ENCODE data around the gene C2CD4C.
"Not testable (repeated sequence)": the region's sequence is repeated elsewhere in the genome, so short reads cannot be mapped to it uniquely, and the experiment has no call there.

C2CD4C gene

DNA sequence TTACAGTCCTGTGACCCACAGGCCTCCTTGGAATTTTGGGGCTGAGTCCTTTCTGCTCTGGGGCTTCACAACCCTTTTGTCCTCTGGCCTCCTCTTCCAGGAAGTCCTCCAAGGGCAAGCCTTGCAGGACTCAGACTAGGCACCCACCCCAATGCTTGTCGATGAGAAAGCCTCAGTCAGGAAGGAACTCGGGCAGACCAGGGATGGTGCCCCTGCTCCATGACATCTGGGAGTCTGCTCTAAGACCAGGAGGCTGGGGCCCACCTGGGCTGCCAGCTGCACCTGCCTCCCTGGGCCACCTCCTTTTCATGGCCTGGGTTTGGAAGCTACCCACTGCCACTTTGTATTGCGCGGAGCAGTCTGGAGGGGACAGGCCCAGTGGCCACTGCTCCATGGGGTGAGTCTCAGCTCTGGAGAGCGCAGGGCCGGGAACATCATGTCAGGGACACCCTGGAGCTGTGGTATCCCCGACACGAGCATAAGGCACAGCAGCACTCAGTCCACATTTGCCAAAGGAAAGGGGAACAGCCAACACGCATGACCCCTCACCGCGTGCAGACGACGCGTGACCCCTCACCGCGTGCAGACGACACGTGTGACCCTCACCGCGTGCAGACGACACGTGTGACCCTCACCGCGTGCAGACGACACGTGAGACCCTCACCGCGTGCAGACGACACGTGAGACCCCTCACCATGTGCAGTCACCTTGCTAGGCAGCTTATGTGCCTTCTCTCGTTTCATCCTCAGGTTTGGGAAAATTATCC, 10.8 kb downstream of the C2CD4C start:
- DNase-seq: no peak

DNA sequence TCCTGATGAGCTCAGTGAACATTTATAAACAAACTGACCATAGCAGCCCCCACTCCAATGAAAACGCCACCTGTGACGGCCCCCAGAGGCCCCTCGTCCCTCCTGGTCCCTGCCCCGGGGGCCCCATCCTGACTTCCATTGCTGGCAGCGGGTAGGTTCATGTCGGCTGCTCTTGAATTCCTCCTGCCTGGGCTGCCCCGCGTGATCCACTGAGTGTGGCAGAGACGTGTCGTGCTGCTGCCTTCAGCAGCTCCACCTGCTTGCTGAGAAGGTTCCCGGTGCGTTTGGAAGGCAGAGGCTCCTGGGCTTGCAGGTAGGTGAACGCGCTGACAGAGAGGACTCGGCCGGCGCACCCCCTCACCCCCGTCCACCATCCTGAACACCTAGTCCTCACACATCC, 11.6 kb downstream of the C2CD4C start:
- DNase-seq: no peak

DNA sequence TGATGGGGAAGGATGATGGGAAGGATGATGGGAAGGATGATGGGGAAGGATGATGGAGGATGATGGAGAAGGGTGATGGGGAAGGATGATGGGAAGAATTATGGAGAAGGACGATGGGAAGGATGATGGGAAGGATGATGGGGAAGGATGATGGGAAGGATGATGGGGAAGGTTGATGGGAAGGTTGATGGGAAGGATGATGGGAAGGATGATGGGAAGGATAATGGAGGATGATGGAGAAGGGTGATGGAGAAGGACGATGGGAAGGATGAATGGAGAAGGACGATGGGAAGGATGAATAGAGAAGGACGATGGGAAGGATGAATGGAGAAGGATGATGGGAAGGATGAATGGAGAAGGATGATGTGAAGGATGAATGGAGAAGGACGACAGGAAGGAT, 13.5 kb downstream of the C2CD4C start:
- no peak for DNase-seq

DNA sequence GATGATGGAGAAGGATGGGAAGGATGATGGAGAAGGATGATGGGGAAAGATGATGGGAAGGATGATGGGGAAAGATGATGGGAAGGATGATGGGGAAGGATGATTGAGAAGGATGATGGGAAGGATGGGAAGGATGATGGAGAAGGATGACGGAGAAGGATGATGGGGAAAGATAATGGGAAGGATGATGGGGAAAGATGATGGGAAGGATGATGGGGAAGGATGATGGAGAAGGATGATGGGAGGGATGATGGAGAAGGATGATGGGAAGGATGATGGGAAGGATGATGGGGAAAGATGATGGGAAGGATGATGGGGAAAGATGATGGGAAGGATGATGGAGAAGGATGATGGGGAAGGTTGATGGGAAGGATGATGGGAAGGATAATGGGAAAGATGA, 14.1 kb downstream of the C2CD4C start:
- DNase-seq: not testable (repeated sequence)

DNA sequence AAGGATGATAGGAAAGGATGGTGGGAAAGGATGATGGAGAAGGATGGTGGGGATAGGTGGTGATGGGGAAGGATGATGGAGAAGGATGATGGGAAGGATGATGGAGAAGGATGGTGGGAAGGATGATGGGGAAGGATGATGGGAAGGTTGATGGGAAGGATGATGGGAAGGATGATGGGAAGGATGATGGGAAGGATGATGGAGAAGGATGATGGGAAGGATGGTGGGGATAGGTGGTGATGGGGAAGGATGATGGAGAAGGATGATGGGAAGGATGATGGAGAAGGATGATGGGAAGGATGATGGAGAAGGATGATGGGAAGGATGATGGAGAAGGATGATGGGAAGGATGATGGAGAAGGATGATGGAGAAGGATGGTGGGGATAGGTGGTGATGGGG, 15.4 kb downstream of the C2CD4C start:
- DNase-seq: not testable (repeated sequence)

DNA sequence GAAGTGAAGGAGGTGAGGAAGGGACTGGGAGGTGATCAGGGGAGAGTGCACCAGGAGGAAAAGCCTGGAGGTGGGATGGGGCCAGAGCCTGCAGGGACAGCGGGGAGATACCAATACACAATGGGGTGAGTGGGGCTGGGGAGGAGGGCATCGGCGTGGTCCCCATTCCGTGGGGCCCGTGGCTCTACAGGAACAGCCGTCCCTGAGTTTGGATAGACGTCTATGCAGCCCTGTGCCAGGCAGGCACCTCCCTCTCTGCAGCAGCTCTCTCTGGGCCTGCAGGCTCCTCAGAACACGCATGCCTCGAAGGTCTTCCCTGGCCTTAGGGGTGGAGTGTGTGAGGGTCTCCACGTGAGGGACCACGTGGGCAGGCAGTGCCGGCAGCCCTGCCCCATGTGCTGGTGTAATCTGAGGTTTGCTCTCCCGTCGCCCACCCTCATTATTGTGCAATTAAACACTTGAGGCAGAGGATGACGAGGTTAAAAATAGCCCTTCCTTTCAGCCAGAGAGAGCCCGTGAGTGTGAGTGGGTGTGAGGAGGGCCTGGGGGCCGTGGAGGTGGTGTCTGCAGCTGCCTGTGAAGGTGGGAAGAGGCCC, 16.5 kb downstream of the C2CD4C start:
- DNase-seq: no peak

DNA sequence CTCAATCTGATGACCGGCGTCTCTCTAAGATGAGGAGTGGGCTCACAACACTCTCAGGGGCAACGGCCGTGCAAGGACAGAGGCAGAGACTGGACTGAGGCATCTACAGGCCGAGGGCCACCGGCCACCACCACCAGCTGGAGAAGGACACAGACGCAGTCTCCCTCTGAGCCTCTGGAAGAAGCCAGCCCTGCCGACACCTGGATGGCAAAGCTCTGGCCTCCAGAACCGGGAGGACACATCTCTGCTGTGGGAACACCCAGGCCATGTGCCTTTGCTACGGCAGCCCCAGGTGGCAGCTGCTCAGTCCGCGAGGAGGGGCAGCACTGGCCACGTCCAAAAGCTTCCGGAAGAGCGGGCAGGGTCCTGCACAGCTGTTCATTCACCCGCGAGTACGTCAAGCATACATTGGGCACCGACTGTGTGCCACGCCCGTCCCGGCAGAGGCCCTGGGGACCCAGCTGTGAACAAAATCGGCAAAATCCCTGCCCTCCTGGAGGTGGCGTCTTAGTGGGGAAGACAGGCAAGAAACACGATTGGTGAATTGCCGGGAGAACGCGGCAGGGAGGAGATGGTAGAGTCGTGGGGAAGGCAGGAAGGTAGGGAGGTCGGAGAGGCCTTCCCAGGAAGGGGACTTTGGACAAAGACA, 17.1 kb downstream of the C2CD4C start:
- no peak for DNase-seq

DNA sequence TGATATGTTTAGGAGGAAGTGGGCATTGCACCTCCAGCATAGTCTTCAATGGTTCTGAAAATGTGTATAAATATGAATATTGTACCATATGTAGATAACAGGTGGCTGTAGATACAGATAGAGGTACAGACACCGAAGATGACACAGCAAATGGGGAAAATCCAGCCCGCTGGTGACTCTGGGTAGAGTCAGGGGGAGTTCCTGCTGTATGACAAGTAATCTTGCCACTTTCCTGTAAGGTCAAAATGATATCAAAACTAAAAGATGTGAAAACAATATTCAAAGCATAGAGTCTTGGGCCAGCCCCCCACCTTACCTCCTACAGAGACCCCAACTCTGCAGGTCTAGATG, 17.8 kb downstream of the C2CD4C start:
- DNase-seq: no peak

DNA sequence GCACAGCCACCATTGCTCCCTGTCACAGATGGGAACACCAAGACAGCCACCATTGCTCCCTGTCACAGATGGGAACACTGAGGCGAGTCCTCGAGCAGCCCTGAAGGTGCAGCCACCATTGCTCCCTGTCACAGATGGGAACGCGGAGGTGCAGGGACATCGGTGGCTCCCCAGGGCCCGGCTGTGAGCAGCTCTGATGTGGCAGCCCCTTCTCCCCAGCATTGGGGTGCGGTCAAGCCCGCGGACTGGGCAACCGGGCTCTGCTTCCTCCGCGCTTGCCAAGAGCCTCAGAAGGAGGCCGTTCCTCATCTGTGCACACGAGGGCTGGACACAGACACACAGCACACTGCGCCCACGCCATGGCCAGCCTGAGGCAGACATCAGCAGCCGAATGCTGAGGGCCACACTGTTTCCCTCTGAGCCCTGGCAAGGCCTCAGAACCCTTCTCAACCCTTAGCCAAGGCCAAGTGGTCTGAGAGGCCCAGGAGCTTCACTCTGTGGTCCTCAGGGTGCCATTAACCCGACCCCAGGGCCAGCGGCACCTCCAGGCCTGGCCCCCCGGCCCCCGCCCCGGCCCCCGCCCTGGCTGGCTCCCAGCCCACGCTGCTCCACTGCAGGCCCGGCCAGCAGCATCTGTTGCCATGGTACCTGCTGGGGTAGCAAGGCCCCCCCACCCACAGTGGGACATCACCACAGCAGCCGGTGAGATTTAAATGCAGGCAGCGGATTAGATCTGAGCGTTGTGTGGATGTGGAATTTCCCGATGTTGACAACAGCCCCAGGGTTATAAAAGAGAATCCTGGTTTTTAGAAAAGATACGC, 18.4 kb downstream of the C2CD4C start:
- DNase-seq: no peak

DNA sequence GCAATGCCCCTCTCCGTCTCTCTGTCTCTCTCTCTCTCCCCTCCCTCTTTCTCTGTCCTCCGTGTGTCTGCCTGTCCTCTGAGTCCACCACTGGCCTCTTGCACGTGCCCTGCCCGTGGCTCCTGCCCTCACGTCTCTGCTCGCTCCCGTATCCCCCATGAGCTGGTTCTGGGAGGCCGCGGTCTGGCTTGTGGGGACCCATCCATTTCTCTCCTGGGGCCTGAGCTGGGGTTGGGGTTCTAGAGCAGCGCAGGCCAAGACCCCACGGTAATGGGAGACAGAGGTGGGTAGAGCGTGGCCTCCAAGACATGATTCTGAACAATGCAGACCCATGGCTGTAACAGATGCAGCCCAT, 19.0 kb downstream of the C2CD4C start:
- DNase-seq: no peak

DNA sequence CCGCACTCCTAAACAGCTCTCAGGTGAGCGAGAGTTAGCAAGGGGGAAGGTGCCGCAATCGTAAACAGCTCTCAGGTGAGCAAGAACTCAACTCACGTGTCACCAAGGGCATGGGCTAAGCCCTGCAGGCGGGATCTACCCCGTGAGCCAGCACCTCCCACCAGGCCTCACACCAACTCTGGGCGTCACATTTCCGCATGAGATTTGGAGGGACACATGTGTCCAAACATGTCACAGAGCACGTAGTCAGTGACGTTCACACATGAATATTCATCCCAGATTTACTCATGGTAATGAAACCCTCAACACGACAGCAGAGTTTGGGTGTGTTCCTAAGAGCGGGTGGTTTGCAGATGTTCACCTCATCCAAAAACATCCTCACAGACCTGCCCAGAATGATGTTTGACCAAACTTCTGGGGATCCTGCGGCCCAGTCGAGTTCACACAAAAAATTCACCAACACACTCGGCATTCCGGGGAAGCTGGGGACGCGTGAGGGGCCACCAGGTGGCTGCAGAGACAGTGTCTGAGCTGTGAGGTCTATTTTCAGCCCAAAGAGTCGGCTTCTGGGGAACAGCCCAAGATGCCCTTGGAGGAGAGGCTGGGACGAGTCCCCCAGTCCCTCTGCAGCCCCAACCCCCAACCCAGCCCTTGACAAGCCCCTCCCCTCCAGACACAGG, 19.6 kb downstream of the C2CD4C start:
- no peak for DNase-seq

DNA sequence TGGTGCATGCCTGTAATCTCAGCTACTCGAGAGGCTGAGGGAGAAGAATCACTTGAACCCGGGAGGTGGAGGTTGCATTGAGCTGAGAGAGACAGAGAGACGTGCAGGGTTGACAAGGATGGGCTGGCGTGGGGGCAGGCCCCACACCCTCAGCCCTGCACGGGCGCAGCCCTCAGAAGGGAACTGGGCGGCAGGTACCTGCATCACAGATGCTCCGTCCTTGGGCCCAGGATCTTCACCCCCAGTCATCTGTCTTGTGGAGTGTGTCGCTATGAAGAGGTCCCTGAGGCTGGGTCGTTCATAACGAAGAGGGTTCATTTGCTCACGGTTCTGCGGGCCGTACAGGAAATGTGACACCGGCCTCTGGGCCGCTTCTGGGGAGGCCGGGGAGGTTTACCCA, 20.3 kb downstream of the C2CD4C start:
- DNase-seq: no peak

DNA sequence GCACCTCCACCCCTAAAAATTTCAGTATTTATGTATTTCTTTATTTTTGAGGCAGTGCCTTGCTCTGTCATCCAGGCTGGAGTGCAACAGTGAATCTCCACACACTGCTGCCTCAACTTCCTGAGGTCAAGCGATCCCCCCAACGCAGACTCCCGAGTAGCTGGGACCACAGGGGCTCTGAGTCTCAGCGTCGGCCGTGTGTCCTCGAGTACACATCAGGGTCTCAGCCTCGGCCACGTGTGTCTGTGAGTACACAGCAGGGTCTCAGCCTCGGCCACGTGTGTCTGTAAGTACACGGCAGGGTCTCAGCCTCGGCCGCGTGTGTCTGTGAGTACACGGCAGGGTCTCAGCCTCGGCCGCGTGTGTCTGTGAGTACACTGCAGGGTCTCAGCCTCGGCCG, 21.2 kb downstream of the C2CD4C start:
- no peak for DNase-seq

DNA sequence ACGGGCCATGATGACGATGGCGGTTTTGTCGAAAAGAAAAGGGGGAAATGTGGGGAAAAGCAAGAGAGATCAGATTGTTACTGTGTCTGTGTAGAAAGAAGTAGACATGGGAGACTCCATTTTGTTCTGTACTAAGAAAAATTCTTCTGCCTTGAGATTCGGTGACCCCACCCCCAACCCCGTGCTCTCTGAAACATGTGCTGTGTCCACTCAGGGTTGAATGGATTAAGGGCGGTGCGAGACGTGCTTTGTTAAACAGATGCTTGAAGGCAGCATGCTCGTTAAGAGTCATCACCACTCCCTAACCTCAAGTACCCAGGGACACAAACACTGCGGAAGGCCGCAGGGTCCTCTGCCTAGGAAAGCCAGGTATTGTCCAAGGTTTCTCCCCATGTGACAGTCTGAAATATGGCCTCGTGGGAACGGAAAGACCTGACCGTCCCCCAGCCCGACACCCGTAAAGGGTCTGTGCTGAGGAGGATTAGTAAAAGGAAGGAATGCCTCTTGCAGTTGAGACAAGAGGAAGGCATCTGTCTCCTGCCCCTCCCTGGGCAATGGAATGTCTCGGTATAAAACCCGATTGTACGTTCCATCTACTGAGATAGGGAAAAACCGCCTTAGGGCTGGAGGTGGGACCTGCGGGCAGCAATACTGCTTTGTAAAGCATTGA, 22.2 kb downstream of the C2CD4C start:
- DNase-seq: not testable (repeated sequence)

DNA sequence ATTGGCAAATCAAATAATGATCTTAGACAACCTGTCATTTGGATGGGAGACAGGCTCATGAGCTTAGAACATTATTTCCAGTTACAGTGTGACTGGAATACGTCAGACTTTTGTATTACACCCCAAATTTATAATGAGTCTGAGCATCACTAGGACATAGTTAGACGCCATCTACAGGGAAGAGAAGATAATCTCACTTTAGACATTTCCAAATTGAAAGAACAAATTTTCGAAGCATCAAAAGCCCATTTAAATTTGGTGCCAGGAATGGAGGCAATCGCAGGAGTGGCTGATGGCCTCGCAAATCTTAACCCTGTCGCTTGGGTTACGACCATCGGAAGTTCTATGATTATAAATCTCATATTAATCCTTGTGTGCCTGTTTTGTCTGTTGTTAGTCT, 22.8 kb downstream of the C2CD4C start:
- DNase-seq: not testable (repeated sequence)

DNA sequence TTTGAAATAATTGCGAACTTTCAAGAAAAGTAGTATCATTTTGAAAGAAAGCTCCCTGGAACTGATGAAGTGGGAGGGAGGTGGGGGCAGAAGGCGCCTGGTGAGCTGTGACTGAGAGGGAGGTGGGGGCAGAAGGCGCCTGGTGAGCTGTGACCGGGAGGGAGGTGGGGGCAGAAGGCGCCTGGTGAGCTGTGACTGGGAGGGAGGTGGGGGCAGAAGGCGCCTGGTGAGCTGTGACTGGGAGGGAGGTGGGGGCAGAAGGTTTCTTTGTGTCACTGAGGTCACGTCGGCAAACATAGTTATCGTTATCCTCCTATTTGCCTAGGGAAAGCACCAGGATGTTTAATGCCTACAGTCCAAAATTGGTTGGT, 24.2 kb downstream of the C2CD4C start:
- DNase-seq: no peak

DNA sequence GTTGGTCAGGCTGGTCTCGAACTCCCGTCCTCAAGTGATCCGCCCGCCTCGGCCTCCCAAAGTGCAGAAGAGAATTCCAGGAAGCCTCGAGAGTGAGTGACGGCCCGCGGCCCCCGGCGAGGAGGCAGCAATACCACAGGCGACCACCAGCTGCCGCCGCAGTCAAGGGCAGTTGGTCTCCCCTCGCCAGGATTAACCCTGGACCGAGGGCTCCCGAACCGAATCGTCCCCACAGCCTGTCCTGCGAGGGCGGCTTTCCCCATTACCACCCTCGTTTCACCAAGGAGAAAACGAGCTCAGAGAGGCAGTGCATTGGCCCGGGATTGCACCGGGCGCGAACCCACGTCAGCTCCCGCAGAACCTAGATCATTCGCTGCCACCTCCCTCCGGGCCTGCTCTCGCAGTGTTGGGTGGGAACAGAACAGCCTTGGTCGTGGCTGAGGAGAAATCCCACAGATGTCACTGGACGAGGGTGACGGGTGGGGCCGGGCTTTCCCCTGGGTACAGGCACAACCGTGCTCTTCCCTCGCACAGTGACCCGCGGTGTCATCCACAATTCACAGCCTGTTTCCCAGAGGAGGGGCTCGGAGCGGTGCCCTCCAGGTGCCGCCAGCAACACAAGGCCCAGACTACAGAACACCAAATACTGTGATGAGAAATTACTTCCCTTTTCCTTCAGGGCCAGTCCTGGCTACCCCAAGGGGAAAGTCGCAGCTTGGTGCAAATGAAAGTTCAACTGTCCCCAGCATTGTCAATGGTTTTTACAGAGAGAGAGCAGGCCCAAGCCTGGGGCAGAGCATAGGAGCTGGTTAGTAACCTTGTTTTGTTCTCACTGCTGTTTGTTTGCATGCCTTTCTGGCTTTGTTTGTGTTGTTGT, 24.8 kb downstream of the C2CD4C start:
- no peak for DNase-seq

DNA sequence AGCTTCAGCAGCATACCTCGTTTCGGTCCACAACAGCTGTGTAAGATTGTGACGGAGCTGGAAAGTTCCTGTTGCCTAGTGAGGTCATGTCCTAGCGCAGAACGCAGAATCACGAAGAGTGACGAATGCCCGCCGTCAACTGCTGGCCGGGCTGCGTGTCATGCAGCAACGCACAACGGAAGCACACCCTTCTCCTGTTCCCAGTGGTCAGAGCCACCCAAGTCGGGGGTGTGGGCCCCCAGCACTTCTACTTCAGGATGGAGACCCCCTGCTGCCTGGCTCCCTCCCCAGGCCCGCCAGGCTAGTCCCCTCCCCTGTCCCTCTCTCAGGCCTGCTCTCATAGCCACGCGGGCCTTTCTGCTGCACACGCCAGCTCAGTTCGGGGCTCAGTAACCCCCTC, 25.9 kb downstream of the C2CD4C start:
- DNase-seq: no peak

DNA sequence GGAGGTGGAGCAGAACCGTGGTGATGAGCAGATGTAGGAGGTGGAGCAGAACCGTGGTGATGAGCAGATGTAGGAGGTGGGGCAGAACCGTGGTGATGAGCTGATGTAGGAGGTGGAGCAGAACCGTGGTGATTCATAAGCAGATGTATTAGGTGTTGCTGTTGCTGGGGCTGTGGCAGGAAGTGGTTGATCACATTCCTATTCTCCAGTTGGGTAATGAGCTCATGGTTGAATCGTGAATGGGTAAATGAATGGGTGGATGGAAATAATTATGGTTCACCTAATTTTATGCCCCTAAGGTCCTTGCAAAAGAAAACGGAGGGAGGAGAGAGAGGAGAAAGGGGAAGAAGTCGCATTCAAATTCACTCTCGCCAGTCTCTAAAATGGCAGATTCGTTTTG, 26.4 kb downstream of the C2CD4C start:
- DNase-seq: not testable (repeated sequence)

DNA sequence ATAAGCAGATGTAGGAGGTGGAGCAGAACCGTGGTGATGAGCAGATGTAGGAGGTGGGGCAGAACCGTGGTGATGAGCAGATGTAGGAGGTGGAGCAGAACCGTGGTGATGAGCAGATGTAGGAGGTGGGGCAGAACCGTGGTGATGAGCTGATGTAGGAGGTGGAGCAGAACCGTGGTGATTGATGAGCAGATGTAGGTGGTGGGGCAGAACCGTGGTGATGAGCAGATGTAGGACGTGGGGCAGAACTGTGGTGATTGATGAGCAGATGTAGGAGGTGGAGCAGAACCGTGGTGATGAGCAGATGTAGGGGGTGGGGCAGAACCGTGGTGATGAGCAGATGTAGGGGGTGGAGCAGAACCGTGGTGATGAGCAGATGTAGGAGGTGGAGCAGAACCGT, 27.0 kb downstream of the C2CD4C start:
- DNase-seq: not testable (repeated sequence)

DNA sequence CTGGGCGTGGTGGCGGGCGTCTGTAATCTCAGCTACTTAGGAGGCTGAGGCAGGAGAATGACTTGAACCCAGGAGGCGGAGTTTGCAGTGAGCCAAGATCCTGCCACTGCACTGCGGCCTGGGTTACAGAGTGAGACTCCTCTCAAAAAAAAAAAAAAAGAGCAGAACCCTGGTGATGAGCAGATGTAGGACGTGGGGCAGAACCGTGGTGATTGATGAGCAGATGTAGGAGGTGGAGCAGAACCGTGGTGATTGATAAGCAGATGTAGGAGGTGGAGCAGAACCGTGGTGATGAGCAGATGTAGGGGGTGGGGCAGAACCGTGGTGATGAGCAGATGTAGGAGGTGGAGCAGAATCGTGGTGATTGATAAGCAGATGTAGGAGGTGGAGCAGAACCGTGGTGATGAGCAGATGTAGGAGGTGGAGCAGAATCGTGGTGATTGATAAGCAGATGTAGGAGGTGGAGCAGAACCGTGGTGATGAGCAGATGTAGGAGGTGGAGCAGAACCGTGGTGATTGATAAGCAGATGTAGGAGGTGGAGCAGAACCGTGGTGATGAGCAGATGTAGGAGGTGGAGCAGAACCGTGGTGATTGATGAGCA, 28.2 kb downstream of the C2CD4C start:
- DNase-seq: not testable (repeated sequence)
